Stimulated activated CD4-positive, alpha-beta T cell treated with anti-CD3 and anti-CD28 coated beads, Interleukin-1b, Interleukin-23, amount 100 ng/mL, for 24 hours (primary cell): ENCODE measurements around the gene ALG9.

Source experiments
- DNase-seq, 4 experiments: peaks; one replicate each; pipeline ENCODE4 v3.0.0-alpha.2; 2020; ENCODE audit warnings: low read depth in 4 of 4, low spot score in 1 of 4

ALG9 gene

DNA sequence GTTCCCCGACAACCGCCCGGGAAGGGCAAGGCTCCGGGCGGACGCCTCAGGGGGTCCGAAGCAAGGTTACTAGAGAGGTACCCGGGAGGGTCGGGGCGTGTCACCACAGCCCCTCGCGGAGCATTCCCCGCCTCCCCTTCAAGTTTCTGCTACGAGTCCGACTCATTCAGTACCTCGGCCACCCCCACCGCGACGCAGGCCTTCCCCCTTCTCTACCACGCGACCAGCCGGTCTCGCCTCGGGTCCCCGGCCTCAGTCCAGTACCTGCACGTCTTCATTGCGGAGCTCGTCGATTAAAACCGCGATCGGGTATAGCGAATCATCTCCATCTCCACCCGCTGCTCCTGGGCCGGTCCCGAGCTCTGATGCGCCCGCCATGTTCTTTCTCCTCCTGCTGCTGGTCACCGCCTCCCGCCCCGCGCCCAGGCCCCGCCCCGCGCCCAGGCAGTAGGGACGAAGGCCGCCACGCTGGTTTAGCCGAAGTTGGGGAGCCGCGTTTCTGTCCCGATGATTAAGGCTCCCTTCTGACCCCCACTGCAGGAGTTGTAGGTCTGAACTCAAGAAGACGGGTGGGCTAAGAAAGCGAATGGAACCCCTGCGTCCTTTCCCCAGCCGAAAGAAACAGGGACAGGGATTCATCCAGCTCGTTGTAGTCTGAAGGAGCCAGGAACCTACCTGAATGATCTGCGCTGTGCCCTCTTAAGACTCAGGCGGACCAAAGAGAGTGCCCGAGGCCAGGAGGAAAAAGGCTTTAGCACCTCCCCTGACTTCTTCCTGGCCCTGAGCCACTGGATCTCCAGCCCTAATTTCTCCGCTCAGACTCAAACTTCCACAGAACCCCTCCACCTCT, 105.2 kb downstream of the ALG9 start, which contains the start of gene PPP2R1B:
Gene PPP2R1B, minus strand, starts transcription at position 406 of the 850 bp plus-strand sequence. Its CDS starts 28 bp downstream, at position 378.
- DNase-seq: peak; percentile 49 to 65 (median 56)

DNA sequence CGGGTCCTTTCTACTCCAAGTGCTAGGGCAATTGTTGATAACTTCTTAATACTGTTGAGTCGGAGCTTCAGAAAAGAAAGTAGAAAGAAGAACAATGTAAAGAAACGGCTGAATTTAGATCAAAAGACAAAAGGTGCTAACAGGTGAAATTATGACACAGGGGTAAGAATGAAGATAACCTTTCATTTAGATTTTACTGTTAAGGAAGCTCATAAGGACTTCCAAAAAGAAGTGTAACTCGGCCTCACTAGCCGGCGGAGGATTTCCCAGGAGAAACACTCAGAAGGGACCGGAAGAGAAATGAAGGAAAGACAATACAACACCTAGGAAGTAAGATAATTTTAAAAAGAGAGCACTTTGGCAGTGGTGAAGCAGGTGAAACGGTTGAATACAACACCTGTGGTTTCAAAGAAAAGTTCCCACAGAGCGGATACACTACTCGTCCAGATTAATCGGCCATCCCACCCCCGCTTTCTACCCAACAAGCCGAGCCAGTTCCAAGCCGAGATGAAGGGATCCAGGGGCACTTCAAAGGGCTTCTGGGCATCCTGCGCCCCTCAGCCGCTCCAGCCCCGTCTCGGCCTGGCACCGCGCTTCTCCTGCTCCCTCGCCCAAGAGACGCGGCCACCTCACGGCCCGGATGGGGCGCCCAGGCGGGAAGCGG, 105.9 kb downstream of the ALG9 start:
- peak in 1 of 4 experiments; percentile 2 for DNase-seq

DNA sequence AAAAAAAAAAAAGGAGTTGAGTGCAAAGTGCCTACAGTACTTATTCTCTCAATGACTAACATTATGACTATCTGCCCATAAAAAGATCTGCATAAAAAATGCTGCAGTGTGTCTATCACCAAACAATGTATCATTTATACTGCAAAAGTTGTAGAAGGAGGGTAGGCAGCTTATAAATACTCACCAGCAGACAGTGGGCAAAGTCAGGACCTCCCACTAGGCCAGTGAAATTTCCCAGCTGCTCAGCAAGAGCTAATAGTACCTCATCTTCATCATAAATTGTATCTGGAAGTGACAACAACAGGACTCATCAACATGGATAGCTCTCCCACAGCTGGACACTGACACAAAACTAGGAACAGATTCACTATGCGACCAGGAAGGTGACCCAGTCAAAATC, 106.8 kb downstream of the ALG9 start:
- no peak for DNase-seq

DNA sequence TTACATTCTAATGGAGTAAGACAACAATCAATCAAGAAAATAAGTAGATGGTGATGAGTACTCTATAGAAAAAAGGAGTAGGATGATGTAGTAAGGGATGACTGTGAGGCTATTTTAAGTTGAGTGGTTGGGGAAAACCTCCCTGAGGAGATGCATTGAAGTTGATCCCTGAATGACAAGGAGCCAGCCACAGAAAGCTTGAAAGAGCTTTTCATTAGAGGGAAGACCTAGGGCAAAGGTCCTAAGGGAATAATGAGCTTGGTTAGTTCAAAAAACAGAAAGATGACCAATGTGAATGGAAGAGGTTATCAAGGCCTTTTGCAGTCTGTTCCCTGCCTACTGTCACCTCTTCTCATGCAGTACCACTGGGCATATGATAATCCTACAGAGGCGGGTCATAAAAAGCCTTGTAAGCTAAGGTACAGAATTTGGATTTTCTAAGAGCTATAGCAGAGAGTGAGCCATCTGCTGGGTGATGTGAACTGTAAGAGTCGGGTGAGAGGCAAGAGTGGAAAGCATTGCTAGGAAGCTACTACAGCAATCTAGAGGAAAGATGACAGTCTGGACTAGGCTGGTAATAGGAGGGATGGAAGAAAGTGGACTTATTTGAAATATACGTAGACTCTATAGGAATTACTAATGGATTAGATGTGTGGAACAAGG, 108.3 kb downstream of the ALG9 start:
- no peak for DNase-seq

DNA sequence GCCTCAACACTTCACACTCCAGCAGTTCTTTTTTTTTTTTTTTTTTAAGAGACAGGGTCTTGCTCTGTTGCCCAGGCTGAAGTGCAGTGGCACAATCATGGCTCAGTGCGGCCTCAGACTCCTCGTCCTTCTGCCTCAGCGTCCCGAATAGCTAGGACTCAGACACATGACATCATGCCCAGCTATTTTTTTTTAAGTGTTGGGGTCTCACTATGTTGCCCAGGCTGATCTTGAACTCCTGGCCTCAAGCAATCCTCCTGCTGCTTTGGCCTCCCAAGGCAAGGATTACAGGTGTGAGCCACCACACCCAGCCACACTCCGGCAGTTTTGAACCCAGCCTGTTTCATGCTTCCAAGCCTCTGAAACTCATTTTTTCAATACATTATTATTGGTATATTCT, 108.9 kb downstream of the ALG9 start:
- no peak for DNase-seq

DNA sequence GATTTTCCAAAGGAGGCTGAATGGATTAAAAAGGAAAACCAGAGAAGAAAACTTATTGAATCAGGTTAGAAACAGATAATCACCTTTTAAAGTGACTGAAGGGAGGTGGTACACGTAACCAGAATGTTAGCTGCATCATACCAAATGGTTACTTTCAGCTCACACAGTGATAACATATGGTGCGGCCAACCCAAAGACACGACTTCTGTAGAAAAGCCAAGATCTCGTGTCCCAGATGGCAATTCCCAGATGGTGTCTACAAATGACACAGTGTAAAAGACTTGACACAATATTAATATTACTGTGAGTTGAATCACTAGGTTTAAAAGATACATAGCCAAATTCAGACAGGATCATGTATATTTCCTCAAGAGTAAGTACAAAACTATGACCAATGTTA, 110.3 kb downstream of the ALG9 start:
- no peak for DNase-seq

DNA sequence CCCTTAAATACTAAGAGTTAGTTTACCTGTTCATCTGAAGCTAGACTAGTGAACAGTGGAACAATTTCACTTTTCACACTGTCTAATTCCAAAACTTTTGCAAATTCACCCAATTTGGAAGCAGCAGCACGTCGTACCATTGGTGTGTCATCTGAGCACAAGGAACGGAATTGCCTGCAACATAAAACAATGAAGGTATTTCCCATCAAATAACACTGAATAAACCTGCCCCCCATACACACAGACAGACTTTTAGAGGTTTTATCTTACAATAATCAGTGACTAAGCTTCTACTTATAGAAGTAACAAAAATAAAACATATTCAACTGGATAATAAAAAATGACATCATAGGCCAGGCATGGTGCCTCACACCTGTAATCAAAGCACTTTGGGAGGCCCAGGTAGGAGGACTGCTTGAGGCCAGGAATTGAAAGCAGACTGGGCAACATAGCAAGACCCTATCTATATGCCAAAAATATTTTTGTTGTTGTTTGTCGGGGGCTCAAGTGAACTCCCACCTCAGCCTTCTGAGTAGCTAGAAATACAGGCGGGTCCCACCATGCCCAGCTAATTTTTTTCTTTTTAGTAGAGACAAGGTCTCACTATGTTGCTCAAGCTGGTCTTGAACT, 111.5 kb downstream of the ALG9 start:
- no peak for DNase-seq

DNA sequence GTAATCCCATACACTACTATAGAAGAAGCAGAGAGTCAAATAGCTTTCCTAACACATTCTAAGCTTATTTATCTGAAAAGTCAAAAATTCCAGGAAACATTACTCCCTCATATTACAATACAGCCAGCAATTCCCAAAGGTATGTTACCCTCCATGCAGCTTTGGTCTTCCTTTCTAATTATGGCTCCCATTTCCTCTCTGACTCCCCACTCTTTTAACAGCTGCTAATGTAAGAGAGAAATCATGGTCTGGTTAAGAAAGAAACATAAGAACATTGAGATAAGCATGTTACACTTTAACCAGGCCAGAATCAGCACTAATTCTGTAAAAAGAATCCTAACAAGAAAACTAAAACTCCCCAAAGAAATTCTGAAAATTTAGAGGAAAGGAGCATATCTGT, 112.0 kb downstream of the ALG9 start:
- no peak for DNase-seq

DNA sequence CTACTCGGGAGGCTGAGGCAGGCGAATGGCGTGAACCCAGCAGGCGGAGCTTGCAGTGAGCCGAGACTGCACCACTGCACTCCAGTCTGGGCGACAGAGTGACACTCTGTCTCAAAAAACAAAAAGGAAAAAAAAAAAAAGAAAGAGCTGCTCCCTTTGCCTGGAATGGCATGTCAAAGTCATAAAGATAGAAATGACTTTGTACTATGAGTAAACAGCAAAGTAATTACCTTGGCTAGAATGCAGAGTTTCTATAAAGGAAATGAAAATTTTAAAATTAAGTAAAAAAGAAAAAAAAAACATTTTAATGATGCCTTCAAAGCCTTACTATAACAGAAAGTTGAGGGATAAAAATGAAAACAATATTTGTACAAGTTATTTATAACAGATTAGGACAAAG, 115.3 kb downstream of the ALG9 start:
- DNase-seq: no peak

DNA sequence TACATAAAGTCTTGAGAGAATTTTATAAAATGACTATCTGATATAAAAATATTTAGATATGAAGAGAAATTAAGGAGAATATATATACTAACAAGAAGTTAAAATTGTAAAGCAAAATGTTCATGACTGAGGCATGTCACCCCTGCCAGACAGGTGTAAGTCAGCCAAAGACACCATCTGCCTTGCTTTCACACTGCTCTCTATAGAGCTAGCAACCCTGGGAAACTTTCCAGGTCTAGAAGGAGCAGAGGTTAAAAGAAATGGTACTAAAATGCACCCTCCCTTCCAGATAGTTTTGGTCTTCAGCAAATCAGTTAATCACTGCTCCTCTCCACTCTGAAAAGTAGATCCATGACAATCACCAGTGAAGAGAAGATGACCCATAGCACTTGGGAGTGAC, 121.7 kb downstream of the ALG9 start:
- no peak for DNase-seq

DNA sequence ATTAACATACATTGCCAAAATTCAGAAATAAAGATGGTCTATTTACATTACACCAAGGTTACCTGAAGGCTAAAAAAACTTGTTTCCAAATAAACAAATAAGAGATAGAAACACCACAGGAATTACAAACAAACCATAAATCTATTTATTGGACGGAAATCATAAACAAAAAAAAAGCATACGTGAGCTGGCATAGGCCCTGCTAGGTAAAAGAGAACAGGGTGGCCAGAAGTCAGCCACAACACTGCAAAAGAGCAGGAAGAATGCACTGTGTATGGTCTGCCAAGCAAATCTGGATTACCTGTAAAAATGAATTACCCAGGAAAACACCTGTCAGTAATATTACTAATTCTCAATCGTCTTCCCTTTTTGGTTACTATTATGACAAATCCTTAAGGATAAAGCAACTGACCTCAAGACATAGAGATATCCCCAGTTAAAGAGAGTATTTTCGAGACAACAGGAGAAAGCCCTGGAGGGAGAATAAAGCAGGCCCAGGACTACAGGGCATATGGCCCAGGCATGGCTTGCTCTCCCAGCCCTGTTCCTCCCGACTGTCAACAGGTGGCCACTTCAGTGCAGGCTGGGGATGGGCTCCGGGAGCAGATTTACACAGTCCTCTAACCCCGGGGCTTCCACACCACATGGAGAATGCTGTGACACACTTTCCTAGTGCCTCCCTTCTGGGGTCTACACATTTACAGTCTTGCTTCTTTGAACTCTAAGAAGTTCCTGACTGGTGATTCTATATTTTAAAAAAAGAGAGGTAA, 123.2 kb downstream of the ALG9 start:
- no peak for DNase-seq

DNA sequence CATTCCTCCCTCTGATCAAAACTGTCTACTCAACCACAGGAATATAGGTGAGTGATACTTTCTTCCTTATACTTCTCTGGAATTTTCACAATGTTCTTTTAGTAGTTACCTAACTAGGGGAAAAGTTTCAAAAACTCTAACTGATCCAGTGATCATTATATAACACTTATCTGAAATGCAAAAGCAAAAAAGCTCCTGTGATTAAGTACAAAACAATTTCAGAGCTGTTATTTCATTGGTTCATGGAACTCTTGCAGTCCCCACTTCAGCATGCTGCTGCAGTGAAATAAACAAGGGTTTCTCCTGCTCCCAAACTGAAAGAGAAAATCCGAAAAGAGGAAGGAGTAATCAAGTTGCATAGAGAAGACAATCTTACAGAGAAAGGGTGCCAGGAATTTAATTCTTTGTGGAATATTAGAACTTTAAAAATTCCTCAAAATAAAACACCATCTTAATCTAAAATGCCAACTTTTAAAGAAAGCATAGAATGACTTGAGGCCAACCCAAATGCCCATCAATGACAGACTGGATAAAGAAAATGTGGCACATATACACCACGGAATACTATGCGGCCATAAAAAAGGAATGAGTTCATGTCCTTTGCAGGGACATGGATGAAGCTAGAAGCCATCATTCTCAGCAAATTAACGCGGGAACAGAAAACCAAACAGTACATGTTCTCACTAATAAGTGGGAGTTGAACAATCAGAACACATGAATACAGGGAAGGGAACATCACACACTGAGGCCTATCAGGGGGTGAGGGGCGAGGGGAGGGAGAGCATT, 125.5 kb downstream of the ALG9 start:
- DNase-seq: no peak

DNA sequence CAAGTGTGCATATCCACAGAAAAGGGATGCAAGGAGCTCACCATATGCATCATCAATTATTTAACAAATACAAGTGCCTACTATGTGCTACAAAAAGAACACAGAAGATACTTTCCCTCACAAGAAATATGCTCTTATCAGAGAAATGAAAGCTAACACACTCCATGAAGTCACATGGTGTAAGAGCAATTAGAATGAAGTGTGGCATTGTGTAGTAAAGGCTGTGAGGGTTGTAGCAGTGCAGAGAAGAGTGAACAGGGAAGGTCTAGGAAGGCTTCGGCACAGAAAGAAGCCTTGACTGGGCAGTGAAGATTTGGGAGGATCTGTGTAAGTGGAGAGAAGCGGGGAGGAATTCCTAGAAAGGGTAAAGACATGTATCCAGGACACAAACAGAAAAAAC, 127.7 kb downstream of the ALG9 start:
- no peak for DNase-seq

DNA sequence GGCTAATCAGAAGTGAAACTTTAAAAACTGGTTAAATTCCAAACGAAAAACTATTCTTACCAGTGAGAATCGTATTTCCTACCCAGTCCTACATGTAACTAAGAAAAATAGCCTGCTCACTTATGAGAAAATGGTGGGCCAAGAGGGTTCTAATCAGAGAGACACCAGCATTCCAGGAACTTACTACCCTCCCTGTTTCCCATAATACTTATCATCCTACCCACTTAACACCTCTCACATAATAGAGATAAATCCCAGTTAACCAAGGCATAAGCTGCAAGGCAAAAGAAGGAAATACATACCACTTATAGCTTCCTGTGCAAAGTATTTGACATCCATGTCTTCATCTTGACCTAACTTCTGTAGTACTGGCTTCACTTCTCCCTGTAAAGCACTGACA, 129.6 kb downstream of the ALG9 start:
- no peak for DNase-seq

DNA sequence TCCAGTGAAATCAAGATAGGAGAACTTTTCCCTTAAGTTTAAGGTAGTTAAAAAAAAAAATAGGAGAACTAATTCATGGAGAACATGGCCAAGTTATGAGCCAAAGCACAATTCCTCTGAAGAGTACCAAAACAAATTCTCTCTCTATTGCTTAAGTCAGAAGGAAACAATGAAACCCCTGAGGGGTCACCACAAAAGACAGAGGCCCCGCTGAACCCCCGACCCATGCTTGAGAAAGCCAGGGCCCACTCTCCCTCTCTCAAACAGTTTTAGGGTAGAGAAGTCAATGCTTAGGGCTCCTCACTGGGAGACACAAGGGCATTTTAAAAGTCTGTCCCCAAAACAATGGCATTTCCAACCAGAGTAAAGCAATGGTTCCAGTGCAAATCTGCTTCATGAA, 132.1 kb downstream of the ALG9 start:
- DNase-seq: no peak

DNA sequence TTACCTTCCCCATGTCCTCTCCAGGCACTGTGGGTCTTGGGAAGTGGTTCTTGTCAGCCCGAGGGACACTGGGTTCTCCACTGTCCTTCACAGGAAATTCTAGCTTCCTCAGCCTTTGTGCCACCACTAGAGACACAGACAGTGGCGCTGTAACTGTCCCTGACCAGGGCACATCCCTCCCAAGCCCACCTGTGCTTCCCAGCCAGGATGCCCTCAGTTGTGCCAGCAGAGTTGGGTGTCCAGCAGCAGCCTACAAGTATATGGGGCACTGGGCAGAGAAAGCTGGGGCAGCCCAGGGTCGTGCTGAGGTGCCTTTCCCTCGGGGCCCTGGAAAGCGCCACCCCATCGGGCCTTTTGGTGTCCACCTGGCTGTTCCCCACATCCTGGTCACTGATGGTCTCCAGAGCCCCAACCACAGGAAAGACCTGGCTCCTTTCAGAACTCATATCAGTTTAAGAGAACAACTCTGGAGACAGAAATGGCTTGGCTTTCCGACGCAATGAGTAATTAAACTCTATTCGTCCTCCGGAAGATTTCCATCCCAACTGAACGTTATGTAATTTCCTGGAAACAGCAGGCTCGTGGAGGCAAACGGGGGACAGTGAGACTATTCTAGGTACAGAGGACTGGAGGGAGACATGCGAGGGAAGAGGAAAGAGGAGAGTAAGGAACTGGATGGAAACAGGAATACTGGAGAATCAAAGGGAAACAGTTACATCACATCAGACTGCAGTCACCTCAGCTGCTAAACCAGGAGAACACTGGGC, 133.8 kb downstream of the ALG9 start:
- DNase-seq: no peak

DNA sequence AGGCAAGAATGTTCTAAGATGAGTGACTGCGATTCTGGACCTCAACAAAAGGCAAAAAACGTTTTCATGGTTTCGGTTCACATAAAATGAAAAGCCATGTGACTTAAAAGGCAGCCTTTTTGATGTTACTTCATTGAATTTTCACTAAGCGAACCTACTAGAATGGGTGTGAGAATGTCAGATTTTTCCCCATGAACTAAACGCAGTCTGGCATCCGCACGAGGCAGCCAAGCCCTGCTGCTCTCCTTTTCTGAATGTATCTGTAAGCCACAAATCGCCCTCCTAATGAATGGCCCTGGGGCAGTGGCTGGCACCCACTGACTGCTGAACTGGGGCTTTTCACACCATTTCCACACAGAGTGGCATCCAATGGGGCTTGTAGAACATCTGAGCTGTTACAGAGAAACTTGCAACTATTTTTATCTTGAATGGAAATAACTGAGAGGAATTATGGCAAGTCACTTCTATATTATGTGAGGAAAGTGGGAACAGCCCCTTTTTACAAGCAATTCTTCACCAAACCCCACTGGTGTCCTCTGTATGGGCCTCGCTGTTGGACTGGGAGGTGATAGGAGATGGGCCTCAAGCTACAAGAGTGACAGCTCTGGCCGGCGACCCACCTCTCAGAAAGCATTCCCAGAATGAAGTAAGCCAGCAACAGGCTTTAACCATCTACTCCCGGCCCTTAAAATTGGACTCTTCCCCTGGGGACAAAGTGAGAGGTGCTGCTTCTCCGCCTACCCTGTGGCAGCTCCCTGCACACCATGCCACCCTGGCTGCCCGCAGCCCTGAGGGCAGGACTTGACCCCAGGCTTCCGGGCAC, 134.5 kb downstream of the ALG9 start:
- no peak for DNase-seq
